A673 (cell line): ENCODE results near the gene TEX261. TPM values are rescaled to one million over a fixed set of nuclear protein-coding genes. Genes with fewer than 3 reads are reported as not detected.

Experiments
- BruUV-seq: library from RNA; stranded (reverse); fragments of 400-500 nt; replicated peaks from 2 replicates; lab custom pipeline; 2021; lab: Mats Ljungman, UMichigan
- CTCF ChIA-PET: fragments of 300-600 bp; sonication (Branson Sonifier 250); formaldehyde crosslinking; loops from one replicate; lab custom pipeline; 2022; ENCODE audit warnings: antibody characterized with exemption; lab: Charles Lee
- POLR2A ChIA-PET: fragments of 300-600 bp; sonication (Branson Sonifier 250); formaldehyde crosslinking; loops from one replicate; lab custom pipeline; 2022; ENCODE audit warnings: antibody characterized with exemption; ENCODE audit not compliant: low non-redundant PET; lab: Charles Lee
- DNase-seq: peaks from one replicate; pipeline ENCODE4 v3.0.0-alpha.2; 2015; ENCODE audit warnings: low spot score
- H3K27ac ChIP-seq: fragments of 200-600 bp; sonication (generic); 2 replicates; pipeline ENCODE4 v1.5.1; 2016; ENCODE audit warnings: mixed run types, low read depth, mild to moderate bottlenecking, mixed read lengths, antibody characterized with exemption, low read length; ENCODE audit not compliant: poor library complexity, severe bottlenecking
- H3K27me3 ChIP-seq: fragments of 200-600 bp; sonication (generic); replicated peaks from 2 replicates; pipeline ENCODE4 v1.6.1; 2017; ENCODE audit warnings: mixed run types, low read depth, mild to moderate bottlenecking, mixed read lengths, antibody characterized with exemption, low read length; ENCODE audit not compliant: insufficient read depth, poor library complexity
- H3K36me3 ChIP-seq: fragments of 200-600 bp; sonication (generic); 2 replicates; pipeline ENCODE4 v1.6.1; 2016; ENCODE audit warnings: mixed run types, mild to moderate bottlenecking, mixed read lengths, antibody characterized with exemption, low read length; ENCODE audit not compliant: insufficient read depth, poor library complexity, severe bottlenecking
- H3K4me1 ChIP-seq: fragments of 200-600 bp; sonication (generic); 2 replicates; pipeline ENCODE4 v1.6.1; 2017; ENCODE audit warnings: mixed run types, mild to moderate bottlenecking, mixed read lengths, antibody characterized with exemption, low read length; ENCODE audit not compliant: insufficient read depth, poor library complexity, severe bottlenecking
- H3K4me3 ChIP-seq: fragments of 200-600 bp; sonication (generic); 2 replicates; pipeline ENCODE4 v1.5.1; 2016; ENCODE audit warnings: low read depth, mixed run types, mild to moderate bottlenecking, mixed read lengths, low read length; ENCODE audit not compliant: poor library complexity, severe bottlenecking
- H3K9me3 ChIP-seq: fragments of 200-600 bp; sonication (generic); 2 replicates; pipeline ENCODE4 v1.6.1; 2016; ENCODE audit warnings: mixed run types, low read depth, mild to moderate bottlenecking, mixed read lengths, antibody characterized with exemption, low read length; ENCODE audit not compliant: poor library complexity, severe bottlenecking
- CTCF ChIP-seq: fragments of 300-800, 200-600 bp; sonication (generic); conservative IDR thresholded peaks from 2 replicates; pipeline ENCODE4 v1.5.1; 2017; ENCODE audit warnings: low read depth, mild to moderate bottlenecking, antibody characterized with exemption, low read length, moderate library complexity, mixed read lengths
- EZH2 ChIP-seq: fragments of 200-600 bp; sonication (generic); IDR thresholded peaks from 2 replicates; pipeline ENCODE4 v1.6.1; 2017; ENCODE audit warnings: borderline replicate concordance, low read depth, mild to moderate bottlenecking, mixed read lengths, antibody characterized with exemption, low read length; ENCODE audit not compliant: poor library complexity, severe bottlenecking
- intact Hi-C: fragments of 100-400 bp; cut with micrococcal nuclease; formaldehyde crosslinking; loops from one replicate; pipeline ENCODE4 v1.10.0; 2022; ENCODE audit not compliant: unreplicated experiment
- total RNA-seq: library from RNA; stranded (reverse); gene quantifications from 2 replicates; pipeline ENCODE4 v1.2.3, GENCODE V29; 2021

TEX261 gene
- total RNA-seq, 1 experiment from 2014 or later: 60.9 TPM

- ChIA-PET POLR2A (no interaction called here), CTCF (no interaction called here)
- Histone ChIP-seq H3K4me1 (peaks cover under 1% of the 10 kb centered on the region), H3K27ac (no peak overlapping the region), H3K9me3 (no peaks in the 10 kb centered on the region), H3K4me3 (no peak overlapping the region), H3K36me3 (peaks cover 10% of the 10 kb centered on the region), H3K27me3 (no peaks in the 10 kb centered on the region)
- DNase-seq: no peak
- no TSS peak for BruUV-seq
- intact Hi-C loops: no loop called here
- TF ChIP-seq EZH2 (no peak), CTCF (no peak)
Observed at GRCh38 chr2:70982971-70983370, 11.7 kb downstream of the TEX261 start.

GRCh38 chr2:70981866-70982810, 12.5 kb downstream of the TEX261 start:
- Histone ChIP-seq H3K27me3 (no peaks in the 10 kb centered on the region), H3K9me3 (no peaks in the 10 kb centered on the region), H3K36me3 (peaks cover 5% of the 10 kb centered on the region), H3K27ac (no peak overlapping the region), H3K4me3 (no peak overlapping the region), H3K4me1 (peaks cover 4% of the 10 kb centered on the region)
- intact Hi-C loops: no loop called here
- CTCF ChIA-PET: no interaction called here
- DNase-seq: no peak
- TF ChIP-seq CTCF: no peak
- no peak for TF ChIP-seq EZH2
- POLR2A ChIA-PET: interaction anchor here (0.5 kb wide), 1 partner anchor 997 kb away, joined by 3 read pairs; no protein-coding TSS in a partner anchor
- BruUV-seq: no TSS peak

- no TSS peak for BruUV-seq
- Histone ChIP-seq H3K4me3 (no peak overlapping the region), H3K27ac (no peak overlapping the region), H3K36me3 (peaks cover under 1% of the 10 kb centered on the region), H3K9me3 (no peaks in the 10 kb centered on the region), H3K4me1 (peaks cover 4% of the 10 kb centered on the region), H3K27me3 (no peaks in the 10 kb centered on the region)
- no peak for DNase-seq
- intact Hi-C loops: no loop called here
- ChIA-PET POLR2A (interaction anchor here (0.5 kb wide), 1 partner anchor 998 kb away, joined by 3 read pairs; no protein-coding TSS in a partner anchor), CTCF (no interaction called here)
- TF ChIP-seq EZH2: no peak
- no peak for TF ChIP-seq CTCF
Observed at GRCh38 chr2:70981421-70981820, 13.3 kb downstream of the TEX261 start.
